Esophagus muscularis mucosa (tissue), 4 donors: ENCODE measurements around the gene LAMTOR5.

Experiments used
- EP300 ChIP-seq: sonication (generic); formaldehyde crosslinking; IDR thresholded peaks from one replicate; pipeline ENCODE4 v1.6.1; 2017; ENCODE audit warnings: antibody characterized with exemption
- POLR2A ChIP-seq: fragments of 450-650 bp; IDR thresholded peaks from one replicate; pipeline ENCODE4 v1.6.1; 2017; ENCODE audit warnings: antibody characterized with exemption, moderate library complexity, mild to moderate bottlenecking, low read depth
- POLR2AphosphoS5 ChIP-seq, 2 donors: sonication (generic); formaldehyde crosslinking; IDR thresholded peaks; one replicate each; pipeline ENCODE4 v1.6.1; 2017; ENCODE audit warnings: antibody characterized with exemption in 2 of 2
- TF ChIP-seq, protein P1 (sequence below), 3 experiments: fragments of 200-600 bp in 2 of 3; fragments of 450-650 bp in 1 of 3; sonication (generic) in 2 of 3; IDR thresholded peaks; one replicate each; pipeline ENCODE4 v1.5.1; 2017 to 2019; ENCODE audit warnings: antibody characterized with exemption in 3 of 3, mild to moderate bottlenecking in 2 of 3, moderate library complexity in 1 of 3

GRCh38 chr1:110390692-110391245 lies 16.7 kb downstream of the LAMTOR5 start, which contains the start of gene SLC16A4:
- TF ChIP-seq POLR2AphosphoS5 (IDR thresholded peaks at IDR 0.05): peak; percentile 46 to 76
- no peak for TF ChIP-seq EP300
- TF ChIP-seq, protein P1, sequence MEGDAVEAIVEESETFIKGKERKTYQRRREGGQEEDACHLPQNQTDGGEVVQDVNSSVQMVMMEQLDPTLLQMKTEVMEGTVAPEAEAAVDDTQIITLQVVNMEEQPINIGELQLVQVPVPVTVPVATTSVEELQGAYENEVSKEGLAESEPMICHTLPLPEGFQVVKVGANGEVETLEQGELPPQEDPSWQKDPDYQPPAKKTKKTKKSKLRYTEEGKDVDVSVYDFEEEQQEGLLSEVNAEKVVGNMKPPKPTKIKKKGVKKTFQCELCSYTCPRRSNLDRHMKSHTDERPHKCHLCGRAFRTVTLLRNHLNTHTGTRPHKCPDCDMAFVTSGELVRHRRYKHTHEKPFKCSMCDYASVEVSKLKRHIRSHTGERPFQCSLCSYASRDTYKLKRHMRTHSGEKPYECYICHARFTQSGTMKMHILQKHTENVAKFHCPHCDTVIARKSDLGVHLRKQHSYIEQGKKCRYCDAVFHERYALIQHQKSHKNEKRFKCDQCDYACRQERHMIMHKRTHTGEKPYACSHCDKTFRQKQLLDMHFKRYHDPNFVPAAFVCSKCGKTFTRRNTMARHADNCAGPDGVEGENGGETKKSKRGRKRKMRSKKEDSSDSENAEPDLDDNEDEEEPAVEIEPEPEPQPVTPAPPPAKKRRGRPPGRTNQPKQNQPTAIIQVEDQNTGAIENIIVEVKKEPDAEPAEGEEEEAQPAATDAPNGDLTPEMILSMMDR (IDR thresholded peaks at IDR 0.05): no peak
- no peak for TF ChIP-seq POLR2A
